Smooth muscle cell (in vitro differentiated cells): ENCODE data around the gene NPTXR. TPM values are rescaled to one million over a fixed set of nuclear protein-coding genes. Genes with fewer than 3 reads are reported as not detected.

Source experiments
- DNase-seq: peaks from one replicate; lab custom pipeline; 2025; ENCODE audit not compliant: unreplicated experiment; lab: John Stamatoyannopoulos, UW
- H2AFZ ChIP-seq: fragments of 200-600 bp; sonication (generic); 2 replicates; pipeline ENCODE4 v1.6.0; 2016; ENCODE audit warnings: antibody characterized with exemption, low read depth, mild to moderate bottlenecking
- H3F3A ChIP-seq: fragments of 200-600 bp; sonication (generic); 2 replicates; pipeline ENCODE4 v1.6.0; 2017; ENCODE audit warnings: antibody characterized with exemption, low read depth
- H3K27ac ChIP-seq: fragments of 200-600 bp; sonication (generic); 2 replicates; pipeline ENCODE4 v1.5.1; 2016; ENCODE audit warnings: low read depth, mild to moderate bottlenecking
- H3K27me3 ChIP-seq: fragments of 200-600 bp; sonication (generic); 2 replicates; pipeline ENCODE4 v1.6.1; 2016; ENCODE audit warnings: low read depth, mild to moderate bottlenecking
- H3K36me3 ChIP-seq: fragments of 200-600 bp; sonication (generic); 2 replicates; pipeline ENCODE4 v1.5.1; 2016; ENCODE audit warnings: low read depth
- H3K4me1 ChIP-seq: fragments of 200-600 bp; sonication (generic); 2 replicates; pipeline ENCODE4 v1.5.1; 2016; ENCODE audit warnings: low read depth
- H3K4me2 ChIP-seq: fragments of 200-600 bp; sonication (generic); 2 replicates; pipeline ENCODE4 v1.6.0; 2016; ENCODE audit warnings: mild to moderate bottlenecking
- H3K4me3 ChIP-seq: fragments of 200-600 bp; sonication (generic); 2 replicates; pipeline ENCODE4 v1.5.1; 2016; ENCODE audit warnings: mild to moderate bottlenecking
- H3K79me2 ChIP-seq: fragments of 200-600 bp; sonication (generic); 2 replicates; pipeline ENCODE4 v1.6.0; 2016; ENCODE audit warnings: low read depth, mild to moderate bottlenecking
- H3K9ac ChIP-seq: fragments of 200-600 bp; sonication (generic); 2 replicates; pipeline ENCODE4 v1.6.0; 2016; ENCODE audit warnings: low read depth
- H3K9me3 ChIP-seq: fragments of 200-600 bp; sonication (generic); replicated peaks from 2 replicates; pipeline ENCODE4 v1.5.1; 2016; ENCODE audit warnings: low read depth
- H4K20me1 ChIP-seq: fragments of 200-600 bp; sonication (generic); 2 replicates; pipeline ENCODE4 v1.6.0; 2016; ENCODE audit warnings: low read depth
- CTCF ChIP-seq: fragments of 200-600 bp; sonication (generic); IDR thresholded peaks from 2 replicates; pipeline ENCODE4 v1.5.1; 2017; ENCODE audit warnings: borderline replicate concordance, mild to moderate bottlenecking, antibody characterized with exemption; ENCODE audit not compliant: insufficient read depth, poor library complexity, severe bottlenecking
- WGBS: methylation state at CpG from one replicate; pipeline ENCODE4 v1.1.7; 2016; ENCODE audit warnings: low lambda C conversion rate; 5-methylcytosine and 5-hydroxymethylcytosine counted together
- polyA plus RNA-seq: library from polyadenylated mRNA; unstranded; fragments of >200 nt; fragmentation: Nextera tagmentation; extraction: Ambion mirVana; gene quantifications from 2 replicates; pipeline ENCODE4 v1.2.1, GENCODE V29; 2016
- total RNA-seq: library from RNA; depleted of rRNA; stranded (reverse); fragments of >200 nt; gene quantifications from 2 replicates; pipeline ENCODE4 v1.2.3, GENCODE V29; 2014

Gene NPTXR
- total and polyA plus RNA-seq, 2 experiments from 2014 or later: 2.0 to 3.9 TPM

DNA sequence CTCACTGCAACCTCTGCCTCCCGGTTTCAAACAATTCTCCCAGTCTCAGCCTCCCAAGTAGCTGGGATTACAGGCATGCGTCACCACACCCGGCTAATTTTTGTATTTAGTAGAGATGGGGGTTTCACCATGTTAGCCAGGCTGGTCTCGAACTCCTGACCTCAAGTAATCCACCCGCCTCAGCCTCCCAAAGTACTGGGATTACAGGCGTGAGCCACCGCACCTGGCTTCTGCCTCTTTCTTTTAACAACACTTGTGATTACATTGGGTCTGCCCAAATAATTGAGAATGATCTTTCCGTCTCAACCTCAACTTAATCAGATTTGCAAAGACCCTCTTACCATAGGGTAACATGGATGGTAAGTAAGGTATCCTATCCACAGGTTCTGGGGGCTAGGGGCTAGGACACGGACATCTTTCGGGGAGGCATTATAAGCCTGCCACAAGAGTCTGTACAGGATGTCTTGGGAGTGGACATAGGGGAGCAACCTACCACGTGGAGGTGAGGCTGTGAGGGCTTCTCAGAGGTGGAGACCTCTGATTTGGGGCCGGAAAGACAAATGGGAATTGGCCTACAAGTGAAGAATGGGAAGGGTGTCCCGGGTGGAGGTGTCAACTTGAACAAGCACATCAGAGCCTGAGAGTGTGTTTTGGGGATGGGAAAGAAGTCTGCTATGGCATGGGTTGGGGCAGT is 30.8 kb upstream of the NPTXR start:
- 95% methylated on average over 13 of the region's 13 CpGs for WGBS
- H3K79me2 ChIP-seq: peaks cover 4% of the 10 kb centered on the region
- no peak overlapping the region for H3K9ac ChIP-seq
- H3K27ac ChIP-seq: no peak overlapping the region
- no peaks in the 10 kb centered on the region for H3K9me3 ChIP-seq
- no peak for DNase-seq
- peaks cover under 1% of the 10 kb centered on the region for H3K27me3 ChIP-seq
- H3F3A ChIP-seq: peaks cover 4% of the 10 kb centered on the region
- H4K20me1 ChIP-seq: peaks cover 5% of the 10 kb centered on the region
- no peak overlapping the region for H3K4me3 ChIP-seq
- no peak for TF ChIP-seq CTCF
- no peaks in the 10 kb centered on the region for H3K36me3 ChIP-seq
- H3K4me2 ChIP-seq: no peak overlapping the region
- no peak overlapping the region for H2AFZ ChIP-seq
- peaks cover 15% of the 10 kb centered on the region for H3K4me1 ChIP-seq

DNA sequence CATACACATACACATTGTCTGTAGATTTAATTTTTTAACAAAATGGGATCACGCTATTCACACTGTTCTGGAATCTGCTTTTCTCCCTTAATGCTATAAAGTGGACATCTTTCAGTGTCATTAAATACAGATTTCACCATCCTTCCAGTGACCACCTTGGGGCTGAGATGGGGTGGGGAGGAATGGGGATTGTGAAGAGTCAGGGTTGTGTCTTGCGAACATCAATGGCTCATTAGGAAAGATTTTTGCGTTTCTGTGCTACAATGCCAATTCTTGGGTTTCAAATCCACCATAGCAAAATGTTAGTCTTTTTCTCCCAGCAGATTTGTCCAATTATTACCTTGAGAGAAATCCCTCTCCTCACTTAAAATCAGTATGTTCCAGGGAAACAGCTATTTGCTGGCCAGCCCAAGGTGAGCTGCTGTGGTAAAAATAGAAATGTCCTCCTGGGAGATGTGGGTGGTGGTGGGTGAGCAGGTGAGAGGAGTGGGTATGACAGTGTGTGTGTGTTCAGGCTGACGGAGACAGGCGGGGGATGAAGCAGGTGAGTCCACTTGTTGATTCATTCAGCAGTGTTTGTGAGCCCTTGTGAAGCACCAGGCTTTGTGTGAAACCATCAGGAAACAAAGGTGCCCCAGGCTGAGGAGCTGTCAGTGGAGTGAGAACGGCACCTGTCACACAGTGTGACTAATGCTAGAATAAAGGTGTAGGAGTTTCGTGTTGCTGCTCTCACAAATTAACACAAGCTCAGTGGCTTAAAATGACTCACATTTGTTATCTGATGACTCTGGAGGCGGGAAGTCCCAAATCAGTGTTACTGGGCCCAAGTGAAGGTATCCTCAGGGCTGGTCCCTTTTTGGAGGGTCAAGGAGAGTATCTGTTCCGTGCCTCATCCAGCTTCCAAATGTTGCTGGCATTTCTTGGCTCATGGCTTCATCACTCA is 29.9 kb upstream of the NPTXR start:
- Histone ChIP-seq H3K4me2 (peak overlapping the region; percentile 99), H3K36me3 (no peaks in the 10 kb centered on the region), H3K4me1 (peaks cover 15% of the 10 kb centered on the region), H3K9me3 (no peaks in the 10 kb centered on the region), H2AFZ (peak overlapping the region; percentile 98), H3K9ac (no peak overlapping the region), H3F3A (peaks cover 4% of the 10 kb centered on the region), H3K27ac (no peak overlapping the region), H4K20me1 (peaks cover 14% of the 10 kb centered on the region), H3K27me3 (no peaks in the 10 kb centered on the region), H3K79me2 (peaks cover 4% of the 10 kb centered on the region), H3K4me3 (peak overlapping the region; percentile 94)
- WGBS: 63% methylated on average over 9 of the region's 9 CpGs
- no peak for DNase-seq
- no peak for TF ChIP-seq CTCF

GRCh38 chr22:38872831-38873248 is 29.0 kb upstream of the NPTXR start:
- Histone ChIP-seq H3F3A (peaks cover 4% of the 10 kb centered on the region), H3K36me3 (no peaks in the 10 kb centered on the region), H3K27ac (peak overlapping the region; percentile 45), H3K4me2 (peak overlapping the region; percentile 99), H3K9ac (peak overlapping the region; percentile 85), H3K27me3 (no peaks in the 10 kb centered on the region), H3K4me3 (peak overlapping the region; percentile 94), H3K79me2 (peaks cover 4% of the 10 kb centered on the region), H3K9me3 (no peaks in the 10 kb centered on the region), H4K20me1 (peaks cover 23% of the 10 kb centered on the region), H3K4me1 (peaks cover 15% of the 10 kb centered on the region), H2AFZ (peak overlapping the region; percentile 98)
- no peak for TF ChIP-seq CTCF
- DNase-seq: no peak
- WGBS: 2% methylated on average over 34 of the region's 37 CpGs
